MM.1S (cell line): ENCODE measurements around the gene EVL.

Source experiments
- CTCF ChIP-seq: fragments of 300-600 bp; sonication (generic); IDR thresholded peaks from 2 replicates; pipeline ENCODE4 v1.5.1; 2016; ENCODE audit warnings: antibody characterized with exemption, low read length, mixed read lengths
- EZH2 ChIP-seq: fragments of 300-600 bp; sonication (generic); optimal IDR thresholded peaks from 2 replicates; pipeline ENCODE3; 2017; ENCODE audit warnings: low read depth, mild to moderate bottlenecking, antibody characterized with exemption, low read length, mixed read lengths
- EZH2phosphoT487 ChIP-seq: fragments of 300-600 bp; sonication (generic); IDR thresholded peaks from 2 replicates; pipeline ENCODE4 v1.6.1; 2018; ENCODE audit warnings: antibody characterized with exemption, low read length

GRCh38 chr14:100138082-100138787 is 73.0 kb downstream of the EVL start:
- no peak for TF ChIP-seq EZH2
- TF ChIP-seq CTCF, result no peak
- no peak for TF ChIP-seq EZH2phosphoT487
